ENCODE data around the gene ROBO1. TPM values are rescaled to one million over a fixed set of nuclear protein-coding genes. Genes with fewer than 3 reads are reported as not detected.

The ROBO1 gene
- total RNA-seq, 1 donor from 2014 or later: 27.1 TPM

GRCh38 chr3:79551997-79552396 lies 215.8 kb downstream of the ROBO1 start:
- TF ChIP-seq, protein P1, sequence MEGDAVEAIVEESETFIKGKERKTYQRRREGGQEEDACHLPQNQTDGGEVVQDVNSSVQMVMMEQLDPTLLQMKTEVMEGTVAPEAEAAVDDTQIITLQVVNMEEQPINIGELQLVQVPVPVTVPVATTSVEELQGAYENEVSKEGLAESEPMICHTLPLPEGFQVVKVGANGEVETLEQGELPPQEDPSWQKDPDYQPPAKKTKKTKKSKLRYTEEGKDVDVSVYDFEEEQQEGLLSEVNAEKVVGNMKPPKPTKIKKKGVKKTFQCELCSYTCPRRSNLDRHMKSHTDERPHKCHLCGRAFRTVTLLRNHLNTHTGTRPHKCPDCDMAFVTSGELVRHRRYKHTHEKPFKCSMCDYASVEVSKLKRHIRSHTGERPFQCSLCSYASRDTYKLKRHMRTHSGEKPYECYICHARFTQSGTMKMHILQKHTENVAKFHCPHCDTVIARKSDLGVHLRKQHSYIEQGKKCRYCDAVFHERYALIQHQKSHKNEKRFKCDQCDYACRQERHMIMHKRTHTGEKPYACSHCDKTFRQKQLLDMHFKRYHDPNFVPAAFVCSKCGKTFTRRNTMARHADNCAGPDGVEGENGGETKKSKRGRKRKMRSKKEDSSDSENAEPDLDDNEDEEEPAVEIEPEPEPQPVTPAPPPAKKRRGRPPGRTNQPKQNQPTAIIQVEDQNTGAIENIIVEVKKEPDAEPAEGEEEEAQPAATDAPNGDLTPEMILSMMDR (IDR thresholded peaks at IDR 0.05): no peak
- ATAC-seq (no peak), DNase-seq (no peak)
- no peaks in the 10 kb centered on the region for H3K36me3 ChIP-seq
- H3K9me3 ChIP-seq: no peaks in the 10 kb centered on the region
- H3K27ac ChIP-seq: no peak overlapping the region
- intact Hi-C loops (cut with DNase I): no loop called here
- H3K27me3 ChIP-seq: no peaks in the 10 kb centered on the region
- H3K4me1 ChIP-seq: no peaks in the 10 kb centered on the region
- H3K4me3 ChIP-seq: no peak overlapping the region

- intact Hi-C loops (cut with DNase I): no loop called here
Observed at GRCh38 chr3:79551321-79551892, 216.4 kb downstream of the ROBO1 start.

DNA sequence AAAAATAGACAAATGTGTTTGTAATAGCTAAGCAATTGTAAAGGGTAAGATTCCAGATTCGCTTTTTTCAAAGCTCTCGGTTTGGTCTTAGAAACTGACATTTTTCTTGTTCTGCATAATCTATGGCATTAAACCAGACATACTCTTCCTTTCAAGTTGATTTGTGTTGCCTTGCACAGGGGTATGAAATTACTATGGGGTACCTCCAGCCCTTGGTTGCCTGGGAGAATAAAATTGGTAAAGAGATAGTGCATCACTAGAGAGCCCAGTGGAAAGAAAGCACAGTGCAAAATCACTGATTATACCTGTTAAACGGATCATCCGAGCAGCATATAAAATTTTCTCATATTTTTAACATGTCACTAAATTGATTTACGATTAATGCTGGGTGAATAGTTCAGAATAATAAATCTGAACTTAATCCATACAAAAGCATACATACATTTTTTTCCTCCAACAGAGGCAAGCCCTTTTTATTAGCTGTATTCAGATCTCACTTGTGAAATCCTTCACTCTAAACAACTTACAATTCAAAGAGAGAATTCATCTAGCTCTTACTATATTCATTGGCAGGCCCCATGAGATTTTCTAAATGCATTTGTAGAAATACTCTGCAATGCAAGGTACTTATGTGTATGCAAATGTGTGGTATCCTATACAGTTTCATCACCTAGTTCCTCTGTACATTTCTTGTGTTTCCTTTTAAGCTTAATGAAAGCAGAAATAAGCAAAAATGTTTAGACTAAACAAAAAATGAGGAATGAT lies 224.4 kb downstream of the ROBO1 start:
- no peak for ATAC-seq
- no peaks in the 10 kb centered on the region for H3K4me1 ChIP-seq
- no peaks in the 10 kb centered on the region for H3K27me3 ChIP-seq
- intact Hi-C loops (cut with DNase I): no loop called here
- H3K4me3 ChIP-seq: no peak overlapping the region
- DNase-seq: no peak
- TF ChIP-seq, protein P1 (IDR thresholded peaks at IDR 0.05): no peak
- H3K9me3 ChIP-seq: no peaks in the 10 kb centered on the region
- H3K36me3 ChIP-seq: no peaks in the 10 kb centered on the region
- H3K27ac ChIP-seq: no peak overlapping the region

More at GRCh38 chr3:79551321-79551892, 216.4 kb downstream of the ROBO1 start:
- Histone ChIP-seq H3K9me3 (no peaks in the 10 kb centered on the region), H3K27ac (no peak overlapping the region), H3K4me3 (no peak overlapping the region), H3K36me3 (no peaks in the 10 kb centered on the region), H3K27me3 (no peaks in the 10 kb centered on the region), H3K4me1 (no peaks in the 10 kb centered on the region)
- TF ChIP-seq, protein P1 (IDR thresholded peaks at IDR 0.05): no peak
- ATAC-seq (no peak), DNase-seq (no peak)

- ATAC-seq (no peak), DNase-seq (no peak)
- intact Hi-C loops (cut with DNase I): no loop called here
- H3K9me3 ChIP-seq: no peaks in the 10 kb centered on the region
- no peaks in the 10 kb centered on the region for H3K27me3 ChIP-seq
- TF ChIP-seq, protein P1 (IDR thresholded peaks at IDR 0.05): no peak
- H3K4me3 ChIP-seq: no peak overlapping the region
- H3K36me3 ChIP-seq: no peaks in the 10 kb centered on the region
- no peaks in the 10 kb centered on the region for H3K4me1 ChIP-seq
- H3K27ac ChIP-seq: no peak overlapping the region
Observed at GRCh38 chr3:79534727-79535126, 233.1 kb downstream of the ROBO1 start.

DNA sequence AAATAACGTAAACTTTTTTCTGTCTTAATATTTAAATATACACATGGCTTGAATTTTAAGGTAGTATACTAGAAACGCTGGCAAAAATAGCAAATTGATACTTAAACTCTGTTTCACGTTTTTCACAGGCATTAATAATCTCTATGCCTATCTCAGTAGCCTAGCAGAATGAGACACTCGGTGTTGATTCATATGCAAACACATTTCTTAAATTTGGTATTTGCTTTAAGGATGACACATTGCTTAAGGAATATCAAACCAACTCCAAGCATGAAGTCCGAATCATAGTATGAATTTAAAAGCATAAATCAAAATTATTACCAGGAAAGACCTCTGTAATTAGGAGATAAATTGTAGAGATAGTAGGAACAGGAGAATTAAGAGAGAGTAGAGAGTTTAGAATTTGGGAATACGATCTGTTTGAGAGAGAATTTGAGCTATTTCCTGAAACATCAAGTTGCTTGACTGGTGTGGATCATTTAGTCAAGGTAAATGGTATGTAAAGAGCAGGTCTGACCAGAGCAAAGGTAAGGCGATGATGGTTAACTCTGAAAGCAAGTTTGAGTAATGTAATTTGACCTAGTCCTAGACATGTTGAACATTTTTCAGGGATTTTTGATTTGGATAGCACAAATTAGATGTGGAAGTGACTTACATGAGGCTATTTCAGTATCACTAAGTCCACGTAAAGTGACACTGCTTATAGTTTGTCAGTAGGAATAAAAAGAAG lies 236.1 kb downstream of the ROBO1 start:
- DNase-seq (no peak), ATAC-seq (no peak)
- TF ChIP-seq, protein P1 (IDR thresholded peaks at IDR 0.05): no peak
- no peaks in the 10 kb centered on the region for H3K27me3 ChIP-seq
- H3K4me3 ChIP-seq: no peak overlapping the region
- H3K36me3 ChIP-seq: no peaks in the 10 kb centered on the region
- H3K9me3 ChIP-seq: no peaks in the 10 kb centered on the region
- no peaks in the 10 kb centered on the region for H3K4me1 ChIP-seq
- no peak overlapping the region for H3K27ac ChIP-seq
- intact Hi-C loops (cut with DNase I): no loop called here

Measured in upper lobe of right lung (tissue), 1 donor.